Stomach (tissue), 4 donors: Measurements from ENCODE around the gene EHD4.

Experiments
- POLR2A ChIP-seq, 4 donors: fragments of 450-650 bp; IDR thresholded peaks; one replicate each; pipeline ENCODE4 v1.6.1; 2016; ENCODE audit warnings: antibody characterized with exemption in 4 of 4, control low read depth in 2 of 4, mild to moderate bottlenecking in 1 of 4, moderate library complexity in 1 of 4
- POLR2AphosphoS5 ChIP-seq, 3 donors: sonication (generic); formaldehyde crosslinking; IDR thresholded peaks; one replicate each; pipeline ENCODE4 v1.6.1; 2016; ENCODE audit warnings: antibody characterized with exemption in 3 of 3

- no peak for TF ChIP-seq POLR2A (IDR thresholded peaks at IDR 0.05)
- TF ChIP-seq POLR2AphosphoS5 (IDR thresholded peaks at IDR 0.05): no peak
Measured at GRCh38 chr15:42009022-42009421, 36.7 kb upstream of the EHD4 start.
